Ascending aorta (tissue), 2 donors: Measurements from ENCODE around the gene RDM1. TPM values are rescaled to one million over a fixed set of nuclear protein-coding genes. Genes with fewer than 3 reads are reported as not detected.

Source experiments
- DNase-seq, 2 donors: peaks; one replicate each; pipeline ENCODE4 v3.0.0-alpha.2; 2019; ENCODE audit warnings: low spot score in 2 of 2
- H3K27ac ChIP-seq, 2 donors: fragments of 200-600 bp; sonication (generic); one replicate each; pipeline ENCODE4 v1.5.1; 2016 to 2017; ENCODE audit warnings: mild to moderate bottlenecking in 1 of 2
- H3K27me3 ChIP-seq: fragments of 200-600 bp; sonication (generic); one replicate; pipeline ENCODE4 v1.5.1; 2017
- H3K36me3 ChIP-seq, 2 donors: fragments of 200-600 bp; sonication (generic); one replicate each; pipeline ENCODE4 v1.5.1; 2016
- H3K4me1 ChIP-seq, 2 donors: fragments of 200-600 bp; sonication (generic); one replicate each; pipeline ENCODE4 v1.5.1; 2016 to 2017; ENCODE audit warnings: mild to moderate bottlenecking in 1 of 2
- H3K4me3 ChIP-seq, 2 donors: fragments of 200-600 bp; sonication (generic); one replicate each; pipeline ENCODE4 v1.5.1; 2016 to 2017; ENCODE audit warnings: mild to moderate bottlenecking in 1 of 2
- H3K9me3 ChIP-seq, 2 donors: fragments of 200-600 bp; sonication (generic); one replicate each; pipeline ENCODE4 v1.5.1; 2016
- CTCF ChIP-seq, 3 experiments: fragments of 200-600 bp in 2 of 3; fragments of 450-650 bp in 1 of 3; sonication (generic) in 2 of 3; IDR thresholded peaks; one replicate each; pipeline ENCODE4 v1.5.1; 2016 to 2019; ENCODE audit warnings: antibody characterized with exemption in 3 of 3, mild to moderate bottlenecking in 1 of 3, moderate library complexity in 1 of 3
- intact Hi-C: fragments of 100-400 bp; cut with DNase I; formaldehyde crosslinking; loops from one replicate; pipeline ENCODE4 v1.15.1; 2023
- total RNA-seq: library from RNA; depleted of rRNA; stranded (reverse); fragments of >200 nt; gene quantifications from one replicate; pipeline ENCODE4 v1.1.0, GENCODE V29; 2016

Gene RDM1
- total RNA-seq, 1 donor from 2014 or later, result not detected

DNA sequence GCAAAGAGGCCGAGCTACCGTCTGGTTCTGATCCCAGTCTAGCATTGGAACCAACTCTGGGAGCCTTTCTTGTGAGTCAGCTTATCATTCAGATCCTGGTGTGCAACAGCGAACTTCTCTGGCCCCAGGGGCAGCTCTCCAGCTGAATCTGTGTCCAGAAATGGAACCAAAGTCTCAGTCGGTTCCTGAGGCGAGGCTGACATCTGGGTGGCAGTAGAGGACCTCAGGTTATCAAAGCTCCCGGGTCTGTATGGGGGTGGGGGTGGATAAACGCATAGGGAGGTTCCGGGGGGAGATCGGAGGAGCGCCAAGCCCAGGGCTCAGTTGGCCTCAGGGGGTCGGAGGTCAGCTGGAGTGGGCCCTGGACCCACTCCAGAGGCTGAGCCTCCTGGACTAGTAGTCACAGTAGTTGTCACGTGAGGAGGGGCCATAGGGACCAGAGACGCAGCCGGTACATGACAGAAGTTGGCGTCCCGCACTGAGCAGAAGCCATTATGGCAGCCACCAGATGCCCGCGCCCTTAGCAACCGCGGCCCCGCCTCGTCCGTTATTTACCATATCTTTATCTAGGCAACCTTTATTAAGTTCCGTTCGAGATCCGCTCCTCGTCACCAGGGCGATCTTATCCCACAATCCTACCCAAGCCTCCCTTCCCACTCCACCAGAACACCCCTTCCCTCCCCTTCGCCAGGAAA lies 12.9 kb downstream of the RDM1 start:
- Histone ChIP-seq H3K4me3 (no peak overlapping the region), H3K4me1 (no peaks in the 10 kb centered on the region), H3K9me3 (no peaks in the 10 kb centered on the region), H3K27me3 (no peaks in the 10 kb centered on the region), H3K36me3 (no peaks in the 10 kb centered on the region), H3K27ac (no peak overlapping the region)
- DNase-seq, result no peak
- no peak for TF ChIP-seq CTCF (IDR thresholded peaks at IDR 0.05)
- intact Hi-C loops, result no loop called here

DNA sequence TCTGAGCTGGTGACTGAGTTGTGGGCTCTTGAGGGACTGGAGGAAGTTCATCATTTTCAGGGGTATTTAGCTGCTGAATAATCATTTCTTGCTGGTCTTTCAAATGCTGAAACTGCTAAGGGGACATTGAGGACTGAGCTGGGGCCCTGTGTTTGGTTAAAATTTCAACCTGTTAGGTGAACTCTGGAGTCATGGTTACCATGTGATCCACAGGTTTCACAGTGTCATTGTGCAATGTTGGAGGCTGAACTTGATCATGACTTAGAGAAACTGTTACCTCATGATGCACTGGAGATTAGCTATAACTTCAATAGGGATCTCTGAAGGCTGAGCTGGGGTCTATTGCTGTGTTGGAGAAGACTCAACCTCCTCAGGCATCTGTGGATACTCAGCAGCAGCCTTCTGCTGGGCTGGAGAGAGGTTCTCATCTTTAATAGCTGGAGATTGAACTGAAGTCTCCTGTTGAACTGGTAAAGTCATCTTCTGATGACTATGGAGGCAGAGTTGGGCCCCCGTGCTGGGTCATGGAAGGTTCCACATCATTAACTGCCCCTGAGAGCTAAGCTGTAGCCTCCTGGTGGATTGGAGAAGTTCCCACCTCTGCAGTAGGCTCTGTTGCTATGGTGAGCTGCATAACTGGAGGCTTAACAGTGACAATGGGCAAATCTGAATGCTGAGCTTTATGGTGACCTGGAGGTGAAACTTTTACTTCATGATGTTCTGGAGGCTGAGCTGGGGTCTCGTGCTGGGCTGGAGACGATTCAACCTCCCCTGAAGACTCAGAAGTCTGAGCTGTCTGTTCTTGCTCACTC lies 15.2 kb downstream of the RDM1 start:
- no peaks in the 10 kb centered on the region for H3K9me3 ChIP-seq
- intact Hi-C loops, result no loop called here
- no peak overlapping the region for H3K27ac ChIP-seq
- no peak for DNase-seq
- no peak for TF ChIP-seq CTCF (IDR thresholded peaks at IDR 0.05)
- H3K4me3 ChIP-seq, result no peak overlapping the region
- no peaks in the 10 kb centered on the region for H3K36me3 ChIP-seq
- H3K4me1 ChIP-seq, result no peaks in the 10 kb centered on the region
- H3K27me3 ChIP-seq, result no peaks in the 10 kb centered on the region

- Histone ChIP-seq H3K36me3 (no peaks in the 10 kb centered on the region), H3K27me3 (no peaks in the 10 kb centered on the region), H3K9me3 (no peaks in the 10 kb centered on the region), H3K4me3 (no peak overlapping the region), H3K4me1 (no peaks in the 10 kb centered on the region), H3K27ac (no peak overlapping the region)
- intact Hi-C loops, result no loop called here
- no peak for TF ChIP-seq CTCF (IDR thresholded peaks at IDR 0.05)
- DNase-seq, result no peak
Measured at GRCh38 chr17:35914354-35914753, 16.2 kb downstream of the RDM1 start.

GRCh38 chr17:35913609-35914008 lies 17.0 kb downstream of the RDM1 start:
- Histone ChIP-seq H3K27ac (no peak overlapping the region), H3K4me3 (no peak overlapping the region), H3K4me1 (no peaks in the 10 kb centered on the region), H3K27me3 (no peaks in the 10 kb centered on the region), H3K36me3 (no peaks in the 10 kb centered on the region), H3K9me3 (no peaks in the 10 kb centered on the region)
- no peak for TF ChIP-seq CTCF (IDR thresholded peaks at IDR 0.05)
- intact Hi-C loops, result no loop called here
- no peak for DNase-seq

DNA sequence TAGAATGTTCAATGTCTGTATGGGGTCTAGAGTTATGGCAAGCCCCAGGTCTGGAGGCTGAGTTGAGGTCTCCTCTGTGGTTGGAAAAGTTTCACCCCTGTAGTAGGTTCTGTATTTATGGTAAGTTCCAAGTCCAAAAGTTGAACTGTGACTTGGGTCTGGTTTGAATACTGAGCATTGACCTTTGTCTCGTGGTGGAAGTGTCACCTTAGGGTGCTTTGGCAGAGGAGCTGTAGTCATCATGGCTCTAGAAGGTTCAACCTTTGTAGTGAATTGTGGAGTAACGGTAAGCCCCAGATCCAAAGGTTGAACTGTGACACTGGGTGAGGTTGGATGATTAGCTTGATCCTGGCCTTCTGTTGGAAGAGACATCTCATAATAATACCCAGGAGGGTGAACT lies 17.6 kb downstream of the RDM1 start:
- no peak for DNase-seq
- Histone ChIP-seq H3K36me3 (no peaks in the 10 kb centered on the region), H3K4me1 (no peaks in the 10 kb centered on the region), H3K27ac (no peak overlapping the region), H3K27me3 (no peaks in the 10 kb centered on the region), H3K9me3 (no peaks in the 10 kb centered on the region), H3K4me3 (no peak overlapping the region)
- TF ChIP-seq CTCF (IDR thresholded peaks at IDR 0.05), result no peak
- intact Hi-C loops, result no loop called here
